PC-9 (cell line): ENCODE data around the gene GAL3ST3.

Experiments used
- CTCF ChIP-seq: fragments of 200-600 bp; sonication (generic); conservative IDR thresholded peaks from 2 replicates; pipeline ENCODE4 v1.6.1; 2017; ENCODE audit warnings: mixed run types, antibody characterized with exemption, mild to moderate bottlenecking, moderate library complexity
- EZH2 ChIP-seq: fragments of 200-600 bp; sonication (generic); IDR thresholded peaks from 2 replicates; pipeline ENCODE4 v1.8.0; 2017; ENCODE audit warnings: antibody characterized with exemption, low read depth

GRCh38 chr11:66090288-66090687 lies 41.3 kb upstream of the GAL3ST3 start:
- TF ChIP-seq CTCF (no peak), EZH2 (no peak)
